HL-60 (cell line): ENCODE data around the gene SH3RF3.

Experiments used
- POLR2AphosphoS5 ChIP-seq: IDR thresholded peaks from 2 replicates; pipeline ENCODE4 v1.6.1; 2012; ENCODE audit warnings: low read depth
- TF ChIP-seq, protein P1 (sequence below): IDR thresholded peaks from one replicate; pipeline ENCODE4 v1.5.1; 2011; ENCODE audit warnings: low read length, control low read depth, inconsistent platforms; ENCODE audit not compliant: insufficient read depth
- TF ChIP-seq, protein P2 (sequence below): IDR thresholded peaks from 2 replicates; pipeline ENCODE4 v1.6.1; 2012; ENCODE audit warnings: low read depth; ENCODE audit not compliant: insufficient replicate concordance

DNA sequence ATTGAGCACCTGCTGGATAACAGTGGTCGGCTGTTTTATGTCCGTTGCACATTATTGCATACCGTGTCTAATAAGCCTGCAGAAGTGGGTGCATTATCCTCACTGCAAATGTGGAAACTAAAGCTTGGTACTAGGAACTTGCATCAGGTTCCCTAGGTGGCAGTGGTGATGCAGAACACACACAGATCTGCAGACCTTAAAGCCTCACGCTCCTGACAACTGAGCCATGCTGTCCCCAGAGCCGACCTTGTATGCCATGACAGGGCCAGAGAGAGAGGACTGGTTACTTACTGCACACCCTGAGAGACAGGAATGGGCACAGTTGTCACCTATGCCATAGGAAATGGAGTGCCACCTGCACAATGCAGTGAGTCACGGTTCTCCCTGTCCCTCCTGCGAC is 151.8 kb downstream of the SH3RF3 start:
- TF ChIP-seq, protein P1, sequence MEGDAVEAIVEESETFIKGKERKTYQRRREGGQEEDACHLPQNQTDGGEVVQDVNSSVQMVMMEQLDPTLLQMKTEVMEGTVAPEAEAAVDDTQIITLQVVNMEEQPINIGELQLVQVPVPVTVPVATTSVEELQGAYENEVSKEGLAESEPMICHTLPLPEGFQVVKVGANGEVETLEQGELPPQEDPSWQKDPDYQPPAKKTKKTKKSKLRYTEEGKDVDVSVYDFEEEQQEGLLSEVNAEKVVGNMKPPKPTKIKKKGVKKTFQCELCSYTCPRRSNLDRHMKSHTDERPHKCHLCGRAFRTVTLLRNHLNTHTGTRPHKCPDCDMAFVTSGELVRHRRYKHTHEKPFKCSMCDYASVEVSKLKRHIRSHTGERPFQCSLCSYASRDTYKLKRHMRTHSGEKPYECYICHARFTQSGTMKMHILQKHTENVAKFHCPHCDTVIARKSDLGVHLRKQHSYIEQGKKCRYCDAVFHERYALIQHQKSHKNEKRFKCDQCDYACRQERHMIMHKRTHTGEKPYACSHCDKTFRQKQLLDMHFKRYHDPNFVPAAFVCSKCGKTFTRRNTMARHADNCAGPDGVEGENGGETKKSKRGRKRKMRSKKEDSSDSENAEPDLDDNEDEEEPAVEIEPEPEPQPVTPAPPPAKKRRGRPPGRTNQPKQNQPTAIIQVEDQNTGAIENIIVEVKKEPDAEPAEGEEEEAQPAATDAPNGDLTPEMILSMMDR: no peak
- no peak for TF ChIP-seq POLR2AphosphoS5
- TF ChIP-seq, protein P2, sequence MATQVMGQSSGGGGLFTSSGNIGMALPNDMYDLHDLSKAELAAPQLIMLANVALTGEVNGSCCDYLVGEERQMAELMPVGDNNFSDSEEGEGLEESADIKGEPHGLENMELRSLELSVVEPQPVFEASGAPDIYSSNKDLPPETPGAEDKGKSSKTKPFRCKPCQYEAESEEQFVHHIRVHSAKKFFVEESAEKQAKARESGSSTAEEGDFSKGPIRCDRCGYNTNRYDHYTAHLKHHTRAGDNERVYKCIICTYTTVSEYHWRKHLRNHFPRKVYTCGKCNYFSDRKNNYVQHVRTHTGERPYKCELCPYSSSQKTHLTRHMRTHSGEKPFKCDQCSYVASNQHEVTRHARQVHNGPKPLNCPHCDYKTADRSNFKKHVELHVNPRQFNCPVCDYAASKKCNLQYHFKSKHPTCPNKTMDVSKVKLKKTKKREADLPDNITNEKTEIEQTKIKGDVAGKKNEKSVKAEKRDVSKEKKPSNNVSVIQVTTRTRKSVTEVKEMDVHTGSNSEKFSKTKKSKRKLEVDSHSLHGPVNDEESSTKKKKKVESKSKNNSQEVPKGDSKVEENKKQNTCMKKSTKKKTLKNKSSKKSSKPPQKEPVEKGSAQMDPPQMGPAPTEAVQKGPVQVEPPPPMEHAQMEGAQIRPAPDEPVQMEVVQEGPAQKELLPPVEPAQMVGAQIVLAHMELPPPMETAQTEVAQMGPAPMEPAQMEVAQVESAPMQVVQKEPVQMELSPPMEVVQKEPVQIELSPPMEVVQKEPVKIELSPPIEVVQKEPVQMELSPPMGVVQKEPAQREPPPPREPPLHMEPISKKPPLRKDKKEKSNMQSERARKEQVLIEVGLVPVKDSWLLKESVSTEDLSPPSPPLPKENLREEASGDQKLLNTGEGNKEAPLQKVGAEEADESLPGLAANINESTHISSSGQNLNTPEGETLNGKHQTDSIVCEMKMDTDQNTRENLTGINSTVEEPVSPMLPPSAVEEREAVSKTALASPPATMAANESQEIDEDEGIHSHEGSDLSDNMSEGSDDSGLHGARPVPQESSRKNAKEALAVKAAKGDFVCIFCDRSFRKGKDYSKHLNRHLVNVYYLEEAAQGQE: no peak
